H7 (cell line): ENCODE measurements around the gene NHLH1. TPM values are rescaled to one million over a fixed set of nuclear protein-coding genes. Genes with fewer than 3 reads are reported as not detected.

ENCODE experiments used
- DNase-seq: peaks from one replicate; pipeline ENCODE4 v3.0.0; 2012
- H3K27me3 ChIP-seq: 2 replicates; pipeline ENCODE4 v1.6.0; 2011; ENCODE audit warnings: mild to moderate bottlenecking, low read length; ENCODE audit not compliant: control insufficient read depth, insufficient read depth
- H3K36me3 ChIP-seq: replicated peaks from 2 replicates; pipeline ENCODE4 v1.5.1; 2011; ENCODE audit warnings: low read length; ENCODE audit not compliant: control insufficient read depth, insufficient read depth
- H3K4me3 ChIP-seq: 2 replicates; pipeline ENCODE4 v1.5.1; 2011; ENCODE audit warnings: low read depth, mild to moderate bottlenecking, control low read depth, low read length, moderate library complexity; ENCODE audit not compliant: insufficient read depth
- total RNA-seq: library from RNA; depleted of rRNA; stranded (reverse); fragments of >200 nt; shearing (Covaris generic); gene quantifications from 2 replicates; pipeline ENCODE4 v1.2.3, GENCODE V29; 2014; rRNA removed

The NHLH1 gene
- total RNA-seq, 1 experiment from 2014 or later, result 0.21 TPM

DNA sequence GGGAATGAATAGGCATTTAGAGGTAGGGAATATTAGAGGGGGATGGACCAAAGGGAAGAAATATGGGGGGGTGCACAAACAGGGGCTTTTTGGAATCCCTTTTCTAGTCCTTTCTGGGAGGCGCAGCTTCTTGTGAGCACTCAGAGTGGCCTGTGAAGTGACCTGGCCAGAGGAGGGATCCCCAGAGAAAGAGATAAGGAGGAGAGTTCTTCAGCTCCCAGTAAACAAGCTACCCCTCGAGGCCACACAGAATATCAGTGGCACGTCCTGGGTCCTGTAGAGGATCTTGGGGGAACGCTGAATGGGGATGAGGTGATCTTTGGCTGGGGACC, 52.9 kb downstream of the NHLH1 start:
- H3K36me3 ChIP-seq, result peaks cover 47% of the 10 kb centered on the region
- H3K27me3 ChIP-seq, result no peaks in the 10 kb centered on the region
- no peak for DNase-seq
- no peak overlapping the region for H3K4me3 ChIP-seq

GRCh38 chr1:160420881-160421842, 54.3 kb downstream of the NHLH1 start:
- no peak overlapping the region for H3K4me3 ChIP-seq
- peaks cover 56% of the 10 kb centered on the region for H3K36me3 ChIP-seq
- DNase-seq, result peak; percentile 8
- H3K27me3 ChIP-seq, result no peaks in the 10 kb centered on the region

GRCh38 chr1:160421881-160422280, 55.0 kb downstream of the NHLH1 start:
- peak; percentile 5 for DNase-seq
- no peaks in the 10 kb centered on the region for H3K27me3 ChIP-seq
- peaks cover 55% of the 10 kb centered on the region for H3K36me3 ChIP-seq
- H3K4me3 ChIP-seq, result no peak overlapping the region

Other genes with a start within 250 kb of the NHLH1 start
- gene ATP1A4, start 215.5 kb upstream of the NHLH1 start, total RNA-seq, result 0.73 and 0.74 TPM in 2 replicates
- gene CASQ1, start 176.5 kb upstream of the NHLH1 start, total RNA-seq, result 4.2 and 4.4 TPM in 2 replicates
- 75.6 and 81.4 TPM in 2 replicates for gene PEA15, start 161.7 kb upstream of the NHLH1 start, total RNA-seq
- gene DCAF8, start 104.5 kb upstream of the NHLH1 start, total RNA-seq, result 129 and 184 TPM in 2 replicates
- 81.9 and 107 TPM in 2 replicates for gene PEX19, start 81.9 kb upstream of the NHLH1 start, total RNA-seq
- gene COPA, start 23.8 kb upstream of the NHLH1 start, total RNA-seq, result 167 and 175 TPM in 2 replicates
- gene NCSTN, start 23.7 kb upstream of the NHLH1 start, total RNA-seq, result 83.4 and 94.3 TPM in 2 replicates
- 32.7 and 36.9 TPM in 2 replicates for gene VANGL2, start 33.5 kb downstream of the NHLH1 start, total RNA-seq
- gene SLAMF6, start 156.2 kb downstream of the NHLH1 start, total RNA-seq, result not detected in 2 replicates
- not detected in 2 replicates for gene CD84, start 212.4 kb downstream of the NHLH1 start, total RNA-seq